ENCODE measurements around the gene ALPL.

DNA sequence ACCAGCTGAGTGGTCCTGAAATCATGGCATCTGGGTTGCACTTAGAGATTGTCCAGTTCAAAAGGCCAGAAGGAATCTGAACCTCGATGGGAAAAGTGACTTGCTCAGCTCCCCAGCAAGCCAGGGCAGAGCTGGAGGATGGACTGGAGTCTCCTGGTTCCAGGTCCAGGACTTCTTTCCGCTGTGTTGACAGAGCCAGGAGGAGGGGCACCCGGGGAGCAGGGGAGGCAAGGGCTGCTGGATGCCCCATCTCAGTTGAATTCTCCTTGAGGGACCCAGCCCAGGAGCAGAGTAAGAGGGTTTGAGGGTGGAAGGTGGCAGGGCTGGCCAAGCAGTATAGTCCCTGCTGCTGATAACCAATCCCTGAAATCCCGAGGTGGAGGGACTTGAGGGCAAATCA lies 2.4 kb upstream of the ALPL start:
- TF ChIP-seq POLR2AphosphoS5 (IDR thresholded peaks at IDR 0.05; ENCODE audit: low read depth, low read length) (no peak), TAF1 (IDR thresholded peaks at IDR 0.05; ENCODE audit: low read depth, low read length) (no peak), SPI1 (IDR thresholded peaks at IDR 0.05; ENCODE audit: low read depth, low read length) (no peak), POLR2A (IDR thresholded peaks at IDR 0.05; ENCODE audit: low read depth, low read length) (no peak), POU2F2 (IDR thresholded peaks at IDR 0.05; ENCODE audit: low read depth, low read length) (no peak)
